HepG2 (cell line): ENCODE measurements around the gene FNDC10. TPM values are rescaled to one million over a fixed set of nuclear protein-coding genes. Genes with fewer than 3 reads are reported as not detected.

Experiments used
- ARNTL ChIP-seq: sonication (generic); formaldehyde crosslinking; IDR thresholded peaks from 2 replicates; pipeline ENCODE4 v1.4.0; 2020; ENCODE audit warnings: mild to moderate bottlenecking, missing genetic modification reagents
- GABPA ChIP-seq, 2 experiments: IDR thresholded peaks; 2 replicates each; pipeline ENCODE4 v1.6.1; 2011 to 2016; ENCODE audit warnings: low read depth in 2 of 2, low read length in 1 of 2, missing biosample characterization in 1 of 2, missing genetic modification characterization in 1 of 2
- HNRNPH1 ChIP-seq: fragments of 200-400 bp; formaldehyde crosslinking; optimal IDR thresholded peaks from 2 replicates; pipeline ENCODE3; 2017; ENCODE audit warnings: mild to moderate bottlenecking, low read depth, low read length
- KDM4B ChIP-seq: sonication (generic); formaldehyde crosslinking; IDR thresholded peaks from 2 replicates; pipeline ENCODE4 v1.4.0; 2020; ENCODE audit warnings: missing genetic modification reagents
- LRRFIP1 ChIP-seq: sonication (generic); formaldehyde crosslinking; conservative IDR thresholded peaks from 2 replicates; pipeline ENCODE4 v1.4.0; 2020; ENCODE audit warnings: missing genetic modification reagents
- MEF2D ChIP-seq: sonication (generic); formaldehyde crosslinking; IDR thresholded peaks from 2 replicates; pipeline ENCODE4 v1.5.1; 2020; ENCODE audit warnings: mild to moderate bottlenecking, missing genetic modification reagents
- PAF1 ChIP-seq: IDR thresholded peaks from 2 replicates; pipeline ENCODE4 v1.6.1; 2016; ENCODE audit warnings: missing genetic modification reagents, missing compliant biosample characterization
- SMAD3 ChIP-seq: sonication (generic); formaldehyde crosslinking; IDR thresholded peaks from 2 replicates; pipeline ENCODE4 v1.4.0; 2020; ENCODE audit warnings: missing genetic modification reagents
- SRSF4 ChIP-seq: fragments of 200-400 bp; formaldehyde crosslinking; IDR thresholded peaks from one replicate; pipeline ENCODE4 v1.6.1; 2018; ENCODE audit warnings: mild to moderate bottlenecking, low read depth, low read length, moderate library complexity; ENCODE audit not compliant: poor library complexity, severe bottlenecking
- TAF1 ChIP-seq: sonication (generic); formaldehyde crosslinking; IDR thresholded peaks from 2 replicates; pipeline ENCODE4 v1.4.0; 2020; ENCODE audit warnings: missing genetic modification reagents
- TRIM24 ChIP-seq: sonication (generic); formaldehyde crosslinking; IDR thresholded peaks from 2 replicates; pipeline ENCODE4 v1.8.0; 2022; ENCODE audit warnings: mild to moderate bottlenecking, missing genetic modification reagents
- WIZ ChIP-seq: sonication (generic); formaldehyde crosslinking; IDR thresholded peaks from 2 replicates; pipeline ENCODE4 v1.5.1; 2020; ENCODE audit warnings: mild to moderate bottlenecking, missing genetic modification reagents
- ZKSCAN5 ChIP-seq: sonication (generic); formaldehyde crosslinking; IDR thresholded peaks from 2 replicates; pipeline ENCODE4 v1.5.1; 2020; ENCODE audit warnings: mild to moderate bottlenecking, missing genetic modification reagents
- ZNF326 ChIP-seq: sonication (generic); formaldehyde crosslinking; IDR thresholded peaks from 2 replicates; pipeline ENCODE4 v1.4.0; 2020; ENCODE audit warnings: missing genetic modification reagents, borderline replicate concordance
- ZNF574 ChIP-seq: sonication (generic); formaldehyde crosslinking; IDR thresholded peaks from 2 replicates; pipeline ENCODE4 v1.4.0; 2020; ENCODE audit warnings: missing genetic modification reagents
- ZNF7 ChIP-seq: IDR thresholded peaks from 2 replicates; pipeline ENCODE4 v1.6.1; 2016; ENCODE audit warnings: missing biosample characterization, missing genetic modification reagents
- polyA plus RNA-seq, 8 experiments: library from polyadenylated mRNA; depleted of rRNA in 3 of 8; stranded (reverse) in 7 of 8; unstranded in 1 of 8; fragments of >200 nt; fragmentation: Illumina TruSeq in 4 of 8; extraction: Trizol in 4 of 8; gene quantifications; 2 replicates each; pipeline versions ENCODE4 v1.2.1 to v1.2.3, GENCODE V29; 2011 to 2016; ENCODE audit warnings: low read depth in 4 of 8, missing spikeins in 1 of 8, mixed read lengths in 1 of 8; ENCODE audit not compliant: insufficient read depth in 1 of 8
- total RNA-seq, 5 experiments: library from RNA; depleted of rRNA; stranded (reverse); fragments of >200 nt; fragmentation: Illumina TruSeq; extraction: Trizol; gene quantifications; 2 replicates each; pipeline ENCODE4 v1.2.3, GENCODE V29; 2016; ENCODE audit warnings: low read depth in 1 of 5
- TF ChIP-seq, protein P1 (sequence below): sonication (generic); formaldehyde crosslinking; IDR thresholded peaks from 2 replicates; pipeline ENCODE4 v1.5.1; 2020; ENCODE audit warnings: mild to moderate bottlenecking, missing genetic modification reagents, moderate library complexity

FNDC10 gene
- total and polyA plus RNA-seq, 2 of the 13 experiments (the other 11 are each of a cell fraction or from before 2014, with no cell fraction given), result 2.2 to 2.5 TPM

DNA sequence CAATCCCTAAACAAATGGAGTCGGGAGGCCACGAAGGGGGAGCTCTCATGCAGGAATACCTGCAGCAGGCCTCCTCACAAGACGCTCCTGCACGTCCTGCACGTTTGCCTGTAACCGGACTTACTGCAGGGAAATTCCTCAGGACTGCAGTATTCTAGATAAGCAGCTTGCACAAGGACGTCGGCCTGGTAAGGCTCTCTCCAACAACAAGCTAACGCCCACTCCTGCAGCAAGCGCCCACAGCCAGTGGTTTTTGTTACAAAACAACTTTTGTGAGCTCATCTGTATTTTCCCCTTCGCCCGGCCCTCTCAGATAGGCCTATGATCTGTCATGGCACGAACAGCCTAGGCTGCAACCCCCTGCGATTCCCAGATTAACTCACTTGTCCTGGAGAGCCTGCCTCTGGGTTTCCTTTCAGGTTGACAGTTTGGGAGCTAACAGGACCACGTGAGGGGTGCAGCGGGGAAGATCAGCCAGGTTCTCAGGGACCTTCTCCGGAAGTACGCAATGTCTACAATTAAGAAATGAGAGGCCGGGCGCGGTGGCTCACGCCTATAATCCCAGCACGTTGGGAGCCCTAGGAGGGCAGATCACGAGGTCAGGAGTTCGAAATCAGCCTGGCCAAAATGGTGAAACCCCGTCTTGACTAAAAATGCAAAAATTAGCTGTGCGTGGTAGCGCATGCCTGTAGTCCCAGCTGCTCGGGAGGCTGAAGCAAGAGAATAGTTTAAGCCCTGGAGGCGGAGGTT lies 14.4 kb upstream of the FNDC10 start (continued):
- TF ChIP-seq, protein P1, sequence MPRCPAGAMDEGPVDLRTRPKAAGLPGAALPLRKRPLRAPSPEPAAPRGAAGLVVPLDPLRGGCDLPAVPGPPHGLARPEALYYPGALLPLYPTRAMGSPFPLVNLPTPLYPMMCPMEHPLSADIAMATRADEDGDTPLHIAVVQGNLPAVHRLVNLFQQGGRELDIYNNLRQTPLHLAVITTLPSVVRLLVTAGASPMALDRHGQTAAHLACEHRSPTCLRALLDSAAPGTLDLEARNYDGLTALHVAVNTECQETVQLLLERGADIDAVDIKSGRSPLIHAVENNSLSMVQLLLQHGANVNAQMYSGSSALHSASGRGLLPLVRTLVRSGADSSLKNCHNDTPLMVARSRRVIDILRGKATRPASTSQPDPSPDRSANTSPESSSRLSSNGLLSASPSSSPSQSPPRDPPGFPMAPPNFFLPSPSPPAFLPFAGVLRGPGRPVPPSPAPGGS (CRISPR knock-in tag), result no peak
- TF ChIP-seq TRIM24 (CRISPR knock-in tag) (no peak), SMAD3 (CRISPR knock-in tag) (no peak), WIZ (CRISPR knock-in tag) (no peak), ZNF326 (CRISPR knock-in tag) (no peak), HNRNPH1 (no peak), ZNF574 (CRISPR knock-in tag) (no peak), PAF1 (no peak), ZKSCAN5 (no peak), GABPA (IDR thresholded peaks at IDR 0.05; ENCODE audit: low read depth, low read length) (no peak), GABPA (CRISPR knock-in tag; IDR thresholded peaks at IDR 0.05; ENCODE audit: low read depth) (0 out of 2 replicates have a peak, but pooled peaks have one; percentile 12), KDM4B (CRISPR knock-in tag) (no peak), ZNF7 (CRISPR knock-in tag) (0 out of 2 replicates have a peak, but pooled peaks have one; percentile 17), TAF1 (CRISPR knock-in tag) (no peak), ARNTL (CRISPR knock-in tag) (no peak), MEF2D (CRISPR knock-in tag) (no peak), SRSF4 (no peak), LRRFIP1 (CRISPR knock-in tag) (no peak)
